Large intestine (tissue), 3 donors: ENCODE results near the gene TRAF3IP3. TPM values are rescaled to one million over a fixed set of nuclear protein-coding genes. Genes with fewer than 3 reads are reported as not detected.

Experiments used
- DNase-seq, 2 donors: peaks; one replicate each; pipeline versions ENCODE4 v3.0.0 to v3.0.0-alpha.2; 2013
- H3K27ac ChIP-seq: one replicate; pipeline ENCODE4 v1.5.1; 2013; ENCODE audit warnings: low read length
- H3K27me3 ChIP-seq: 2 replicates; pipeline ENCODE4 v1.6.1; 2013; ENCODE audit warnings: low read length; ENCODE audit not compliant: control insufficient read depth, insufficient read depth
- H3K36me3 ChIP-seq: 2 replicates; pipeline ENCODE4 v1.6.1; 2013; ENCODE audit warnings: low read length; ENCODE audit not compliant: control insufficient read depth, insufficient read depth
- H3K4me1 ChIP-seq: one replicate; pipeline ENCODE4 v1.6.1; 2013; ENCODE audit warnings: low read length; ENCODE audit not compliant: control insufficient read depth, insufficient read depth
- H3K4me3 ChIP-seq: one replicate; pipeline ENCODE4 v1.5.1; 2013; ENCODE audit warnings: low read length
- H3K9me3 ChIP-seq: one replicate; pipeline ENCODE4 v1.6.1; 2013; ENCODE audit warnings: mild to moderate bottlenecking, low read depth, low read length, moderate library complexity; ENCODE audit not compliant: control insufficient read depth
- WGBS: methylation state at CpG from one replicate; pipeline ENCODE4 v1.1.5; 2013; ENCODE audit warnings: low lambda C conversion rate; ENCODE audit not compliant: insufficient coverage; 5-methylcytosine and 5-hydroxymethylcytosine counted together
- polyA plus RNA-seq: library from polyadenylated mRNA; unstranded; fragments of 120-200 nt; gene quantifications from one replicate; pipeline ENCODE4 v1.2.1, GENCODE V29; 2013

Gene TRAF3IP3
- polyA plus RNA-seq, 1 donor: 21.0 TPM

DNA sequence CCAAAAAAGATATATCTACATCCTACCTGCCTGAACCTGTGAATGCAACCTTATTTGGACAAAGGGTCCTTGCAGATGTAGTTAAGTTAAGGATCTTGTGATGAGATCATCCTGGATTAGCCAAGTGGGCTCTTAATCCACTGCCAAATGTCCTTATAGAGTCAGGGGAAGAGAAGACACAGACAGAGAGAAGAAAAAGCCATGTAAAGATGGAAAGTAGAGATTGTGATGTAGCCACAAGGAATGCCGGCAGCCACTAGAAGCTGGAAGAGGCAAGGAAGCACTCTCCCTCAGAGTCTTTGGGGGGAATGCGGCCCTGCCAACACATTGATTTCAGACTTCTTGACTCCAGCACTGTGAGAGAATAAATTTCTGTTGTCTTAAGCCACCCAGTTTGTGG, 35.0 kb upstream of the TRAF3IP3 start:
- no peaks in the 10 kb centered on the region for H3K36me3 ChIP-seq
- H3K9me3 ChIP-seq: no peaks in the 10 kb centered on the region
- no peaks in the 10 kb centered on the region for H3K27me3 ChIP-seq
- DNase-seq: no peak
- WGBS: no CpG with 5 or more reads among the region's 2 CpGs
- H3K4me1 ChIP-seq: no peaks in the 10 kb centered on the region
- no peak overlapping the region for H3K27ac ChIP-seq
- H3K4me3 ChIP-seq: no peak overlapping the region

- no CpG with 5 or more reads among the region's 1 CpG for WGBS
- H3K27me3 ChIP-seq: no peaks in the 10 kb centered on the region
- no peaks in the 10 kb centered on the region for H3K4me1 ChIP-seq
- no peaks in the 10 kb centered on the region for H3K9me3 ChIP-seq
- H3K4me3 ChIP-seq: no peak overlapping the region
- no peak for DNase-seq
- no peak overlapping the region for H3K27ac ChIP-seq
- no peaks in the 10 kb centered on the region for H3K36me3 ChIP-seq
Measured at GRCh38 chr1:209721323-209721722, 34.5 kb upstream of the TRAF3IP3 start.

GRCh38 chr1:209723265-209723664, 32.6 kb upstream of the TRAF3IP3 start:
- no peak overlapping the region for H3K27ac ChIP-seq
- H3K4me1 ChIP-seq: no peaks in the 10 kb centered on the region
- no peaks in the 10 kb centered on the region for H3K36me3 ChIP-seq
- no peaks in the 10 kb centered on the region for H3K27me3 ChIP-seq
- H3K9me3 ChIP-seq: no peaks in the 10 kb centered on the region
- 67% methylated on average over 1 of the region's 3 CpGs for WGBS
- H3K4me3 ChIP-seq: no peak overlapping the region
- DNase-seq: no peak

- no peak for DNase-seq
- no peaks in the 10 kb centered on the region for H3K4me1 ChIP-seq
- no peaks in the 10 kb centered on the region for H3K9me3 ChIP-seq
- H3K27ac ChIP-seq: no peak overlapping the region
- no CpG with 5 or more reads among the region's 3 CpGs for WGBS
- H3K36me3 ChIP-seq: no peaks in the 10 kb centered on the region
- H3K27me3 ChIP-seq: no peaks in the 10 kb centered on the region
- no peak overlapping the region for H3K4me3 ChIP-seq
Measured at GRCh38 chr1:209723756-209724693, 31.8 kb upstream of the TRAF3IP3 start.

DNA sequence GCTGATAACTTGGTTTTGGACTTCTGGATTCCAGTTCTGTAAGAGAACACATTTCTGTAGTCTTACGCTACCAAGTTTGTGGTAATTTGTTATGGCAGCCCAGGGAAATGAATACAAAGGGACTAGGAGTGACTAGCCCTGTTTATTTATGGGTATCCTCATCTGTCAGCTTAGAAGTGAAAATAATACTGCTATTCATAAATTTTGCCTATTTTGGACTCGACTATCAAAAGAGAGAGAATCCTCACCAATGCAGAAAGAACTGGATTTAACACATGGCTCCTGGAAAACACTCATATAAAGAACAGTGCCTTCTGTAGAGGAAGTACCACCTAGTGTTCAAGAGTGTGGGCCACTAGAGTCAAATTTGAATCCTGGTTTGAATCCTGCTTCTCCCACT, 28.6 kb upstream of the TRAF3IP3 start:
- no peak overlapping the region for H3K27ac ChIP-seq
- no peak for DNase-seq
- no peaks in the 10 kb centered on the region for H3K4me1 ChIP-seq
- no peaks in the 10 kb centered on the region for H3K27me3 ChIP-seq
- H3K9me3 ChIP-seq: no peaks in the 10 kb centered on the region
- no peaks in the 10 kb centered on the region for H3K36me3 ChIP-seq
- no peak overlapping the region for H3K4me3 ChIP-seq
- no CpG with 5 or more reads among the region's 2 CpGs for WGBS

- 81% methylated on average over 3 of the region's 3 CpGs for WGBS
- no peak for DNase-seq
- no peak overlapping the region for H3K4me3 ChIP-seq
- H3K4me1 ChIP-seq: no peaks in the 10 kb centered on the region
- no peaks in the 10 kb centered on the region for H3K36me3 ChIP-seq
- H3K27me3 ChIP-seq: no peaks in the 10 kb centered on the region
- no peaks in the 10 kb centered on the region for H3K9me3 ChIP-seq
- no peak overlapping the region for H3K27ac ChIP-seq
Measured at GRCh38 chr1:209727785-209728184, 28.1 kb upstream of the TRAF3IP3 start.

DNA sequence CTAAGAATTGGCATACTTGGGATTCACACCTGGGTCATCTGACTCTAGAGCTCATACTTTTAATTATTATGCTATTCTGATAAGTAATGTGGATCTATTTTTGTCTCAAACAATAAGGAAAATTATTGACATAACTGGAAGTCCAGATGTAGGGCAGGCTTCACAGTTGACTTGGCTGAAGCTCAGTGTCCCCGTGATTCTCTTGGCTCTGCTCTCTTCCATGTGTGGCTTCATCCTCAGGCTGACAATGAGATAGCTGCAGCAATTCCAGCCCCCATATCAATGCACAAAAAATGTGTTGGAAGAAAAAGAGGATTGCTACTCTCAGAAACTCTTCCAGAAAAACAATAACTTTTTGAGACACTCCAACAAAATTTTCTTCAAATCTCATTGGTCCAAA, 27.4 kb upstream of the TRAF3IP3 start:
- no peak for DNase-seq
- WGBS: no CpG with 5 or more reads among the region's 1 CpG
- H3K36me3 ChIP-seq: no peaks in the 10 kb centered on the region
- no peaks in the 10 kb centered on the region for H3K27me3 ChIP-seq
- no peak overlapping the region for H3K27ac ChIP-seq
- no peaks in the 10 kb centered on the region for H3K9me3 ChIP-seq
- H3K4me1 ChIP-seq: no peaks in the 10 kb centered on the region
- no peak overlapping the region for H3K4me3 ChIP-seq

DNA sequence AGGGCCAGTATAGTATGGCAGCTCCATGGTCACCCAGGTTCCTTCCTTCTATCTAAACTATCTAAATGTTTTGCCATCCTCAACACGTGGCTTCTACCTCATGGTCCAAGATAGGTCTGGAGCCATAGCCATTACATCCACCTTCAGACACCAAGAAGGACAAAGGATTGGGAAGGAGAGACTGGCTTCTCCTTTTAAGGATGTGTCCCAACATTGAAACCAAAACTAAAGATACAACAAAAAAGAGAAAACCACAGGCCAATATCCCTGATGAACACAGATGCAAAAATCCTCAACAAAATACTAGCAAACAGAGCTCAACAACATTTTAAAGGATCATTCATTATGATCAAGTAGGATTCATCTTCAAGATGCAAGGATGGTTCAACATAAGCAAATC, 26.4 kb upstream of the TRAF3IP3 start:
- DNase-seq: no peak
- Histone ChIP-seq H3K27ac (no peak overlapping the region), H3K9me3 (no peaks in the 10 kb centered on the region), H3K4me1 (no peaks in the 10 kb centered on the region), H3K4me3 (no peak overlapping the region), H3K36me3 (no peaks in the 10 kb centered on the region), H3K27me3 (no peaks in the 10 kb centered on the region)
- WGBS: no CpG with 5 or more reads among the region's 1 CpG

GRCh38 chr1:209732725-209733124, 23.1 kb upstream of the TRAF3IP3 start:
- no peaks in the 10 kb centered on the region for H3K9me3 ChIP-seq
- no peak overlapping the region for H3K27ac ChIP-seq
- no CpG with 5 or more reads among the region's 1 CpG for WGBS
- no peaks in the 10 kb centered on the region for H3K36me3 ChIP-seq
- no peak for DNase-seq
- no peak overlapping the region for H3K4me3 ChIP-seq
- no peaks in the 10 kb centered on the region for H3K27me3 ChIP-seq
- H3K4me1 ChIP-seq: no peaks in the 10 kb centered on the region

- H3K9me3 ChIP-seq: no peaks in the 10 kb centered on the region
- DNase-seq: no peak
- no peaks in the 10 kb centered on the region for H3K4me1 ChIP-seq
- 88% methylated on average over 2 of the region's 3 CpGs for WGBS
- no peaks in the 10 kb centered on the region for H3K36me3 ChIP-seq
- no peak overlapping the region for H3K27ac ChIP-seq
- no peak overlapping the region for H3K4me3 ChIP-seq
- no peaks in the 10 kb centered on the region for H3K27me3 ChIP-seq
Measured at GRCh38 chr1:209733409-209734192, 22.3 kb upstream of the TRAF3IP3 start.
